Choroid plexus epithelial cell (primary cell): Measurements from ENCODE around the gene TSC2.

Experiments
- DNase-seq: peaks from one replicate; pipeline ENCODE4 v3.0.0-alpha.2; 2010; ENCODE audit warnings: low read depth
- H3K4me3 ChIP-seq: 2 replicates; pipeline ENCODE4 v1.5.1; 2011; ENCODE audit warnings: low read depth, mild to moderate bottlenecking, control low read depth, low read length, moderate library complexity
- TF ChIP-seq, protein P1 (sequence below): conservative IDR thresholded peaks from 2 replicates; pipeline ENCODE4 v1.5.1; 2011; ENCODE audit warnings: low read depth, mild to moderate bottlenecking, control low read depth, inconsistent platforms, low read length, moderate library complexity

TSC2 gene

GRCh38 chr16:2063861-2064260, 16.1 kb downstream of the TSC2 start:
- no peak overlapping the region for H3K4me3 ChIP-seq
- TF ChIP-seq, protein P1, sequence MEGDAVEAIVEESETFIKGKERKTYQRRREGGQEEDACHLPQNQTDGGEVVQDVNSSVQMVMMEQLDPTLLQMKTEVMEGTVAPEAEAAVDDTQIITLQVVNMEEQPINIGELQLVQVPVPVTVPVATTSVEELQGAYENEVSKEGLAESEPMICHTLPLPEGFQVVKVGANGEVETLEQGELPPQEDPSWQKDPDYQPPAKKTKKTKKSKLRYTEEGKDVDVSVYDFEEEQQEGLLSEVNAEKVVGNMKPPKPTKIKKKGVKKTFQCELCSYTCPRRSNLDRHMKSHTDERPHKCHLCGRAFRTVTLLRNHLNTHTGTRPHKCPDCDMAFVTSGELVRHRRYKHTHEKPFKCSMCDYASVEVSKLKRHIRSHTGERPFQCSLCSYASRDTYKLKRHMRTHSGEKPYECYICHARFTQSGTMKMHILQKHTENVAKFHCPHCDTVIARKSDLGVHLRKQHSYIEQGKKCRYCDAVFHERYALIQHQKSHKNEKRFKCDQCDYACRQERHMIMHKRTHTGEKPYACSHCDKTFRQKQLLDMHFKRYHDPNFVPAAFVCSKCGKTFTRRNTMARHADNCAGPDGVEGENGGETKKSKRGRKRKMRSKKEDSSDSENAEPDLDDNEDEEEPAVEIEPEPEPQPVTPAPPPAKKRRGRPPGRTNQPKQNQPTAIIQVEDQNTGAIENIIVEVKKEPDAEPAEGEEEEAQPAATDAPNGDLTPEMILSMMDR, result no peak
- DNase-seq, result no peak

DNA sequence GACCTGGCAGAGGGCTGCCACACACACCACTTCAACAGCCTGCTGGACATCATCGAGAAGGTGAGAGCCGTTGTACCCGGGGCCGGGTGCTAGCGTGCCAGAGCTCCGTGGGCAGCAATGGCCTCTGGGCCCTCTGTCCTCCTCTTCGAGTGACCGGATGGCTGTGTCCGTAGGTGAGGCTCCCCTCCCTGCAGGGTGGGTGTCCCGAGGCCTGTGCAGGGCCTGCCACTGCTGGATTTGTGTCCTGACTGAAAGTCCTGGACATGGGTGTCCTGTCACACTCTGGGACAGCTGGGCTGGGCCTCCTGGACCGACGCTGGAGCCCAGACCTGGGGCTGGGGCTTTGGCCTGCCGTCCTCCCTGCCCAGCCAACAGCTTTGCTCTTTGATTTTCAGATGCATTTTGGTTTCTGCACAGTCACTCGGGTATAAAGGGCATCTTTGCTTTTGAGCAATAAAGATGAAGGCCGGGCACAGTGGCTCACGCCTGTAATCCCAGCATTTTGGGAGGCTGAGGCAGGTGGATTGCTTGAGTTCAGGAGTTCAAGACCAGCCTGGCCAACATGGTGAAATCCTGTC, 16.7 kb downstream of the TSC2 start:
- no peak overlapping the region for H3K4me3 ChIP-seq
- no peak for DNase-seq
- TF ChIP-seq, protein P1, result no peak

GRCh38 chr16:2066139-2066538, 18.4 kb downstream of the TSC2 start:
- TF ChIP-seq, protein P1, result no peak
- H3K4me3 ChIP-seq, result no peak overlapping the region
- DNase-seq, result no peak

DNA sequence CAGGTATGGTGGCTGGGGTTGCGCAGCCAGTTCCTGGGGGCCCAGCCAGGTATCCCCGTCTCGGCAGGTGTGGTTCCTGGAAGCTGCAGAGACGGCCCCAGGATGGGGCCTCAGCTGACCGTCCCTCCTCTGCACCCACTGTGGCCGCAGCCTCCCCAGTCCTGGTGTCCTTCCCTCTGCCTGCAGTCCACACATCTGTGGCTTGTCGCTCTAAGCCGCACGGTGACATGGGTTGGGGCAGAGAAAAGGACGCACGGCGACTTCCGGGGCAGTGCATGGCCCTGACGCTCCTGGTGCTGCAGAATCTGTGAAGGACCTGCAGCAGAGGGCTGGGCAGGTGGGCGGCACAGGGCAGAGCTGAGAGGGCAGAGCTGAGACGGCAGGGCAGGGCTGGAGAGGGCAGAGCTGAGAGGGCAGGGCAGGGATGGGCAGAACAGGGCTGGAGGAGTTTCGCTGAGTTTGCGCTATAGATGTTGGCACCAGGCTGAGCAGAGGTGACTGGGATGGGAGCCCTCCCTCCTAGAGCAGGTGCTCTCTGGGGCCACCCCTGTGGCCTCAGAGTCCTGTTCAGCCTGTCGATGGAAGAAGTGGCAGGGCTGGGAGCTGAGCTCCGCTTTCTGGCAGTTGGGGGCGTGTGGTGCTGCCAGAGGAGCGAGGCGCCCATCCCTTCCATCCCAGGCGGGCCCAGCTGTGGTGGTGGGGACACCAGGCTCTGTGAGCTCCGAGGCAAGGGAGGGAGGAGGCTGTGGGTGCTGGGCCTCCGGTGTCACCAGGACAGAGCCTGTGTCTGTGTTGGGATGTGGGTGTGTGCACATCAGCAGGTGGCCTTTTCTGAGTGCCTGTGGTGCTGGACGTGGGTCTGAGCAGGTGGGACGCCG, 23.0 kb downstream of the TSC2 start:
- TF ChIP-seq, protein P1, result no peak
- DNase-seq, result no peak
- H3K4me3 ChIP-seq, result no peak overlapping the region

GRCh38 chr16:2071454-2072202, 23.8 kb downstream of the TSC2 start:
- TF ChIP-seq, protein P1, result no peak
- DNase-seq, result no peak
- no peak overlapping the region for H3K4me3 ChIP-seq

GRCh38 chr16:2072926-2073325, 25.1 kb downstream of the TSC2 start:
- TF ChIP-seq, protein P1, result no peak
- no peak overlapping the region for H3K4me3 ChIP-seq

More at GRCh38 chr16:2072926-2073325, 25.1 kb downstream of the TSC2 start:
- DNase-seq, result no peak
